T1000 (cell line): Measurements from ENCODE around the gene OR6Y1.

Experiments used
- DNase-seq: peaks from one replicate; lab custom pipeline; 2025; ENCODE audit warnings: mixed read lengths; lab: John Stamatoyannopoulos, UW

The OR6Y1 gene

DNA sequence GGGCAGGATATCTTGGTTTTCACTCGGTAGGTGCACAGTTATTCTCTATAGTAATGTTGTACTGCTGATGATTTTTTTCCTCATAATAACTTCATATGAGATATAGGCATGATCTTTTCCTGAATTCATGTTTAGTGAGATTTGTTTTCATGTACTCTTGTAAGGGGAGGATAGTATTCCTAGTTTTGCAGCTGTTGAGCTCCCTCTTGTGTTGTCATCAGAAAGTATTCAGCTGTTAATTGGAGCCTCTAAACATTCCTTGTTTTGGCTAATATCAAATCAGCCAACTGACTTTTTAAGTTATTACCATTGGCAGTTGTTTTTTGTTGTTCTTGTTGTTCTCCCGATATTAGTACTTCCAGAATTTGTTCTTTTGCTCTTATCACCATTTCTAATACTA is 57.8 kb downstream of the OR6Y1 start:
- DNase-seq, result no peak

DNA sequence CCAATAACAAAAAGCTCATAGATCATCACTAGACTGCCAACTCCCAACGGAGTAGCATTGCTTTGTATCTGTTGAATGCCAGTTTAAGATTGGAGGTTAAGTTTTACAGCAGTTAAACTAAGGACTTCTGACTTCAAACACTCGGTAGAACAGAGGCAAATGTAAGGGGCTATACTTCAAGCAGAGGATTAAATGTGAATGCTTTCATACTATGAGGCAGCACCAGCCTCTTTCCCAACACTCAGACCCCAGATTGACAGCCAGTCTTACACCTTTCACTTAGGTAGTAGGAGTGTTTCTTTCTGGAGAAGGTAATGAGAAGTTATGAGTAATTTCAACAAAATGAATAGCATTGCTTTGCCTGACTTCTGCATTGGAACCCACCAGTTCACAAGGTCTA is 59.4 kb downstream of the OR6Y1 start:
- no peak for DNase-seq
